Stimulated activated CD4-positive, alpha-beta T cell treated with anti-CD3 and anti-CD28 coated beads, TNF-alpha, amount 100 ng/mL, for 1 hour (primary cell): ENCODE results near the gene LRP4.
"Not testable (repeated sequence)": the region's sequence is repeated elsewhere in the genome, so short reads cannot be mapped to it uniquely, and the experiment has no call there.

Source experiments
- DNase-seq, 3 donors: peaks; one replicate each; pipeline ENCODE4 v3.0.0-alpha.2; 2020; ENCODE audit warnings: low read depth in 3 of 3, low spot score in 1 of 3

LRP4 gene, protein sequence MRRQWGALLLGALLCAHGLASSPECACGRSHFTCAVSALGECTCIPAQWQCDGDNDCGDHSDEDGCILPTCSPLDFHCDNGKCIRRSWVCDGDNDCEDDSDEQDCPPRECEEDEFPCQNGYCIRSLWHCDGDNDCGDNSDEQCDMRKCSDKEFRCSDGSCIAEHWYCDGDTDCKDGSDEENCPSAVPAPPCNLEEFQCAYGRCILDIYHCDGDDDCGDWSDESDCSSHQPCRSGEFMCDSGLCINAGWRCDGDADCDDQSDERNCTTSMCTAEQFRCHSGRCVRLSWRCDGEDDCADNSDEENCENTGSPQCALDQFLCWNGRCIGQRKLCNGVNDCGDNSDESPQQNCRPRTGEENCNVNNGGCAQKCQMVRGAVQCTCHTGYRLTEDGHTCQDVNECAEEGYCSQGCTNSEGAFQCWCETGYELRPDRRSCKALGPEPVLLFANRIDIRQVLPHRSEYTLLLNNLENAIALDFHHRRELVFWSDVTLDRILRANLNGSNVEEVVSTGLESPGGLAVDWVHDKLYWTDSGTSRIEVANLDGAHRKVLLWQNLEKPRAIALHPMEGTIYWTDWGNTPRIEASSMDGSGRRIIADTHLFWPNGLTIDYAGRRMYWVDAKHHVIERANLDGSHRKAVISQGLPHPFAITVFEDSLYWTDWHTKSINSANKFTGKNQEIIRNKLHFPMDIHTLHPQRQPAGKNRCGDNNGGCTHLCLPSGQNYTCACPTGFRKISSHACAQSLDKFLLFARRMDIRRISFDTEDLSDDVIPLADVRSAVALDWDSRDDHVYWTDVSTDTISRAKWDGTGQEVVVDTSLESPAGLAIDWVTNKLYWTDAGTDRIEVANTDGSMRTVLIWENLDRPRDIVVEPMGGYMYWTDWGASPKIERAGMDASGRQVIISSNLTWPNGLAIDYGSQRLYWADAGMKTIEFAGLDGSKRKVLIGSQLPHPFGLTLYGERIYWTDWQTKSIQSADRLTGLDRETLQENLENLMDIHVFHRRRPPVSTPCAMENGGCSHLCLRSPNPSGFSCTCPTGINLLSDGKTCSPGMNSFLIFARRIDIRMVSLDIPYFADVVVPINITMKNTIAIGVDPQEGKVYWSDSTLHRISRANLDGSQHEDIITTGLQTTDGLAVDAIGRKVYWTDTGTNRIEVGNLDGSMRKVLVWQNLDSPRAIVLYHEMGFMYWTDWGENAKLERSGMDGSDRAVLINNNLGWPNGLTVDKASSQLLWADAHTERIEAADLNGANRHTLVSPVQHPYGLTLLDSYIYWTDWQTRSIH (N-terminal part only)

DNA sequence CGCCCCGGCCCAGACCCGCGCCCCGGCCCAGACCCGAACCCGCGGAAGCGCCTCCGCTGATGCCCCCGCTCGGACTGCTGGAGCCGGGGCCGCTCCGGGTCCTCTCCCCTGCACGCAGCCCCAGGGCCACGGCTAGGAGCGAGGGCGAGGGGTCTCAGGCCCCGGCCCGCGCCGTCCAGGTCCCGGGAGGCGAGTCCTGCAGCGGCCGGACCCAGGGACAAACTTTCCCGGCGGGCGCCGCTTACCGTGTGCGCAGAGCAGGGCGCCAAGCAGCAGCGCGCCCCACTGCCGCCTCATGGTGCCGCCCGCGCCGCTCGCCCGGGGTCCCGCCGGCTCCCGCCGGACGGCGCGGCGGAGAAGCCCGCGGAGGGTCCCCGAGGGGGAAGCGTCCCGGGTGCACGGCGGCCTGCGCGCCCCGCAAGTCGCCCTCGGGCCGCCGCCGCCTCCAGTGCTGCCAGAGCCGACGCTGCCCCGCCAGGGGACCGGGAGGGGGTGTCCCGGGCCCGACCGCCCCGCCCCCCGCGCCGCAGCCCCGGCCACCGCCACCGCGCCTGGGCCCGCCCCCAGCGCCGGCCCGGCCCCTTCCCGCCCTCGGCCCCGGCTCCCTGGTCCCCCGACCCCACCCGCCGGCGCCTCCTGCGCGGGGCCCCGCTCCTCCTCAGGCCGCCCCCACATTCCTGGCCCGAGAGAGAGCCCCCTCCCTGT lies at the start of gene LRP4:
Gene LRP4, minus strand, starts transcription at position 468 of the 705 bp plus-strand sequence. Its CDS starts 171 bp downstream, at position 297.
- DNase-seq = peak in 1 of 3 donors; percentile 25

- DNase-seq = no peak
Observed at GRCh38 chr11:46967962-46968361, 49.6 kb upstream of the LRP4 start.

DNA sequence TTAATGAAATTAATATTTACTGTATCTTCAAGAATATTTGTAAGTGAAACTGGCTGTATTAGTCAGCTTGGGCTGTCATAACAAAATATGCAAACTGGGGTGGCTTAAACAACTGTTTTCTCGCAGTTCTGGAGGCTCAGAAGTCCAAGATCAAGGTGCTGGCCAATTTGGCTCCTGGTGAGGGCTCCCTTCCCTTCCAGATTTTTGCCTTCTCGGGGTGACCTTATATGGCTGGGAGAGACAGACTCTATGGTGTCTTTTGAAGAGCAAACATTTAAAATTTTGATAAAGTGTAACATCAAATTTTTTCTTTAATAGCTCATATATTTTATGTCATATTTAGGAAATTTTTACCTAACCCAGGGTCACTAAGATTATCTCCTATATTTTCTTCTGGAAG lies 48.4 kb upstream of the LRP4 start:
- no peak for DNase-seq

- no peak for DNase-seq
Observed at GRCh38 chr11:46963844-46964243, 45.5 kb upstream of the LRP4 start.

DNA sequence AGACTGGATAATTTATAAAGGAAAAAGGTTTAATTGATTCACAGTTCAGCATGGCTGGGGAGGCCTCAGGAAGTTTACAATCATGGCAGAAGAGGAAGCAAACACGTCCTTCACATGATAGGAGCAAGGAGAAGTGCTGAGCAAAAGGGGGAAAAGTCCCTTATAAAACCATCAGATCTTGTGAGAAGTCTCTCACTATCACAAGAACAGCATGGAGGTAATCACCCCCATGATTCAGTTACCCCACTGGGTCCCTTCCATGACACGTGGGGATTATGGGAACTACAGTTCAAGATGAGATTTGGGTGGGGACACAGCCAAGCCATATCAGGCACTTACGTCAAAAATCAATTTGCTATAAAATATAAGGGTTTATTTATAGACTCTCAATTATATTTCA lies 43.5 kb upstream of the LRP4 start:
- DNase-seq = not testable (repeated sequence)

GRCh38 chr11:46961041-46961440 lies 42.7 kb upstream of the LRP4 start:
- no peak for DNase-seq

DNA sequence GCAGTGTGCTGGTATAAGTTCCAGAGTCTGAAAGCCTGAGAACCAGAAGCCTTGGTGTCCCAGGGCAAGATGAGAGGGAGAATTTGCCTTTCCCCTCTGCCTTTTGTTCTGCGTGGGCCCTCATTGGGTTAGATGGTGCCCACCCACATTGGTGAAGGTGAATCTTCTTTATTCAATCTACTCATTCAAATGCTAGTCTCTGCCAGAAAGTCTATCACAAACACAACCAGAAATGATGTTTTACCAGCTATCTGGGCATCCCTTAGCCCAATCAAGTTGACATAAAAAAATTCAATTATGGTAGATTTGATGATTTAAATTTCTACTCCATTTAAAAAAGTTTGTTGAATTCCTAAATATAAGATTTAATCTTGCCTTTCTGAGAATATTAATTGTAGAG lies 40.4 kb upstream of the LRP4 start:
- DNase-seq = no peak

DNA sequence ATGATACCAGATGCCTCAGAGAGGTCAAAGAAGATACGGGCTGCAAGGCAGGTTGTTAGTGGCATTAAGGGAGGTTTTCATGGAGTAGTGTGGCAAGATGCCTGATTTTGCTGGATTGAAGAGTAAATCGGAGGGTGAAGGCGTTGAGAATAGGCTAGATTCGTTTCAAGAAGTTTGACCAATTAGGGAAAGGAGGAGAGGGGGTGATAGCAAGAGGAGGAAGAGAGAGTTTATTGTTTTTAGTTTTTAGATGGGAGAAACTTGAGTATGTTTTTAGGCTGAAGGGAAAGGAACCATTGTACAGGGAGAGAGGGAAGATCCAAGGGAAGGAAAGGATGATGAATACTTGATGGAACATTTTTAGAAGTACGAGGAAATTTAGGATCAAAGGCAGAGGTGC lies 34.7 kb upstream of the LRP4 start:
- no peak for DNase-seq

DNA sequence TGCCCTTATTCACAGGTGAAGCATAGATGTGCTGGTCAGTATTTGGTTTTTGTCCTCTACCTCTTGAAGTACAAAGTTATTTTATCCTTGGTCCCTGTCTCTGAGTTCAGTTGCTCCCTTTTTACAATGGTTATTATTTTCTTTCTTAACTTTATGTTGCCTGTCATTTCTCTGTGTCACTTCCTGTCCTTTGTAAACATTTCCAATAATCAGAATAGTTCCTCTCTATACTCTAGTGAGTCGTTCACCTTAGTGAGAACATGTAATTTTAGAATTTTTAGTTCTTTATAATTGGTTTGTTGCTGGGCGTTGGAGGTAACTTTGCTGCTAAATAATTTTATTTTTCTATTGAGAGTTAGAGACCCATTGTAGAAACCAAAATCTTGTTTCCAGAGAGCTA lies 34.2 kb upstream of the LRP4 start:
- no peak for DNase-seq

GRCh38 chr11:46951864-46952263 lies 33.5 kb upstream of the LRP4 start:
- DNase-seq = no peak

- DNase-seq = no peak
Observed at GRCh38 chr11:46949297-46949696, 30.9 kb upstream of the LRP4 start.

DNA sequence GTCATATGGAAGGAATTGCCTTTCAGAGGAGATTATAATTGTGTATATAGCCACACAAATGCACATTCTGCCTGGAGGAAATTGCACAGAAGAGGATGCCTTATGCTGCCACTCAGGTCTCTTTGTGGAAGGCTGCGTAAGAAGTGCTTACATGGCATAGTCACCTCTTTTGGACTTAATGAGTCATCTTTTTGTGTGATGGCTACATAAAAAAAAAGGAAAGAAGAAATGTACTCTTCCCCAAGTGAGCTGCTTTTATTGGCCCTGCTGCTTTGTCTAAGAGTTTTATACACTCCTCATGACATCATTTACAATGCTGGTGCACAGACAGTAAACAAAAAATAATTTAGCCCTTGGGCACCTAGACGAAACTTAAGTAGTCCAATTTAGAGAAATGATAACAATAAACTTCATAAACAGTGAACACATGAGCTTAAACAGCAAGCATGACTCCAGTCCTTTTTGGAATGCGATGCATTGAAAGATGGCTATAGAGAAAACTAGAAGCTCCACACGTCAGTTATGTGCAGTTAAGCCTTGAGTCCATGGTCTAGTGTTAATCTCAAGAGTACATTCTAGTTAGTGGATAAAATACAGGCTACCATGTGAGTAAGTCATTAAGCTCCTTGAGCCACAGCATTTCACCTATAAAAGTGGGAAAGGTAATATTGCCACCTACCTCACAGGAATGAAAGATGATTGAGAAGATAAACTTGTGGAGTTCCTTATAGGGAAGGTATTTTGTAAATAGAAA lies 30.2 kb upstream of the LRP4 start:
- DNase-seq = no peak

DNA sequence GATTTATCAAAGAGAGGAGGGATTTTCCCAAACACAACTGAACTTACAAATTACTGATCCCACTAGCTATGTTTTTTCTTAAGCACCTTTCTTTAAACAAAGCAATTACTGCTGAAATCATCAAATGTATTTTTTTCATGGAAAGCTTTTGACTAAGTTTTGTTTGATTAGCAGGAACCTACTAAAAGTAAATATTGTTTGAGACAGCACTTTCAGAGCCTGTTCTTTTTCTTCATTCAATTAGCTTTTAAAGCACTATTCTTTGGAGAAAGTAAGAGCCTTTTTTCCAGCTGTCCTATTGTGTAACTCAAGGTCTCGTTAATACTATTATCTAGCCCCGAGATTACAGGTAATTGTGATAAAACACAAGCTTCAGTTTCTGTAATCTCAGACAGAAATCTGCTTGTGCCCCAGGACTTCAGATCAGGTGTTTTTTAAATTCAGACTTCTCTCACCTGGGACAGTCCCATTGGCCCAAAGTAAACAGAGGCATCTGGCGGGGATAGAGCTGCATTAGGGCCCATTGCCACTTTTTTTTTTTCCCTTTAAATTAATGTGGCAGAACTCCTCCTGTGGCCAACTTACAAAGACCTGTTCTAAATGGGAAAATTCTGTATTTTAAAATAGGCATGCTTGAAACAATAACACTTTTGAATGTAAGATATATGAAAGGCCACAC lies 29.2 kb upstream of the LRP4 start:
- no peak for DNase-seq

- no peak for DNase-seq
Observed at GRCh38 chr11:46944356-46945075, 26.2 kb upstream of the LRP4 start.

- no peak for DNase-seq
Observed at GRCh38 chr11:46942172-46942571, 23.8 kb upstream of the LRP4 start.

DNA sequence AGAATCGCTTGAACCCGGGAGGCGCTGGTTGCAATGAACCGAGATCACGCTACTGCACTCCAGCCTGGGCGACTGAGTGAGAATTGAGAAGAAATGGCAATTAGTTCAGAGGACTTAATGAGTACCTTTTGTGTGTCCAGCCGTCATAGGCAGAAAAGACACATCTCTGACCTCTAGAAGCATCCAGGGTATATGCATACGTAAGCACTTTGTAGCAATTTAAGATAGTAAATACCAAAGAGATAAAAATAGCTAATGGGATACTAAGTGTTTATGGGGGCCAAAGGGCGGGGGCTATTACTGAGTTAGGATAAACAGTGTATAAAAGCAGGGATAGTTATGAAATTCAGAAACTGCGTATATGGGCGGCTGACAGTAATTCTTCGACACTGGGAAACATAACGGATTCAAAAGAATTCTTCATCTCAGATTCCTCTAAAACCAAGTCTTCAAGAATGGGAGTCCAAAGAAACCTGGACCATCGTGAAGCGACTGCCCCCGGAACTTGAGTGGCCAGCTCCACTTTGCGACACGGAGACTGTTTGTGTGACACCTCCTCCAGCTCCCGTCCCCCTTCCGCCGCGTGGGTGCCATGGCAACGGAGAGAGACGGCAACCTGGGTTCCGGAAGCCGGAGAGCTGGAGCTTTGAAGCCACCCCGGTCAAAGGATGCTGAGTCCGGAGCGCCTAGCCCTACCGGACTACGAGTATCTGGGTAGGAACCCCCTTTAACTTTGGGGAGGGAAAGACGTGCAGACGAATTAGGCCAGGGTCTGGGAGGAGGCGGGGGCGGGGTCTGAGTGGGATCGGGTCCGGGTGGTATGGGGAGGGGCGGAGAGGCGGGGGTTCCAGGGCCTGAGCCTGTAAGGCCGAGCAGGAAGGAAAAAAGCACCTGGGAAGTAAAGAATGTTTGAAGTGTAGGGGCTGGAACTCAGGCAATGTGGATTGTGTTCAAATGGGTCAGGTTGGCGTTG lies 18.1 kb upstream of the LRP4 start, which contains the start of gene CSTPP1:
Gene CSTPP1, plus strand, starts transcription at position 624 of the 973 bp plus-strand sequence. Its CDS starts 45 bp downstream, at position 669.
- peak; percentile 83 to 93 (median 85) for DNase-seq

DNA sequence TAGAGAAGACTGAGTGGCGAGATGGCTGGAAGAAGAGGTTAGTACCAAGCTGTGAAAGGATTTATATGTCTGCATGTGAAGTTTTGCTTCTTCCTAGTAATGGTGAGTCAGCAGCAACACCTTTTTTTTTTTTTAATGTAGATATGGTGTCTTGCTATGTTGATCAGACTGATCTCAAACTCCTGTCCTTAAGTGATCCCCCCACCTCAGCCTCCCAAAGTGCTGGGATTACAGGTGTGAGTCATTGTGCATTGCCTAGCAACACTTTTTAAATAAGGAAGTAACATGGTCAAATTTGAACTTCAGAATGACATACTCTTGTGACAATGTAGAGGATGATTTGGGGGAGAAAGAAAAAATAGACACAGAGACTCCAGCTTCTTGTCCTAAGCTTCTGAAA lies 11.7 kb upstream of the LRP4 start:
- no peak for DNase-seq
